Activated CD8-positive, alpha-beta T cell treated with anti-CD3 and anti-CD28 coated beads, Interleukin-2, amount 10 ng/mL, durations not matched to agents 7 days and 5 days (primary cell): ENCODE results near the gene HLA-B. TPM values are rescaled to one million over a fixed set of nuclear protein-coding genes. Genes with fewer than 3 reads are reported as not detected.

ENCODE experiments used
- ATAC-seq: fragments of 150-1000 bp; cut with Tn5 transposase; one replicate; pipeline ENCODE4 v1.10.0; 2021; ENCODE audit warnings: moderate library complexity
- CTCF ChIA-PET: fragments of 350-600 bp; sonication (Branson Sonifier 250); formaldehyde crosslinking; loops from one replicate; lab custom pipeline; 2021; ENCODE audit warnings: antibody characterized with exemption; lab: Charles Lee
- POLR2A ChIA-PET: fragments of 350-600 bp; sonication (Branson Sonifier 250); formaldehyde crosslinking; loops from one replicate; lab custom pipeline; 2021; ENCODE audit warnings: antibody characterized with exemption; lab: Charles Lee
- DNase-seq: peaks from one replicate; pipeline ENCODE4 v3.0.0-alpha.2; 2020
- H3K27ac Mint-ChIP-seq: one replicate; pipeline ENCODE4 v1.8.0; 2021; ENCODE audit warnings: mild to moderate bottlenecking, mixed read lengths
- H3K27me3 Mint-ChIP-seq: one replicate; pipeline ENCODE4 v1.8.0; 2021; ENCODE audit warnings: low read depth, mixed read lengths
- H3K36me3 Mint-ChIP-seq: one replicate; pipeline ENCODE4 v1.8.0; 2021; ENCODE audit warnings: low read depth, mixed read lengths
- H3K4me1 Mint-ChIP-seq: one replicate; pipeline ENCODE4 v1.8.0; 2021; ENCODE audit warnings: low read depth, mixed read lengths
- H3K4me3 Mint-ChIP-seq: one replicate; pipeline ENCODE4 v1.8.0; 2021; ENCODE audit warnings: mild to moderate bottlenecking, mixed read lengths
- H3K9me3 Mint-ChIP-seq: one replicate; pipeline ENCODE4 v1.8.0; 2022; ENCODE audit warnings: mixed read lengths; ENCODE audit not compliant: insufficient read depth
- total RNA-seq, 2 experiments: library from RNA; stranded (reverse); gene quantifications; one replicate each; pipeline ENCODE4 v1.2.3, GENCODE V29; 2021

Gene HLA-B
- total RNA-seq, 2 experiments from 2014 or later, result 3,406 to 3,473 TPM

DNA sequence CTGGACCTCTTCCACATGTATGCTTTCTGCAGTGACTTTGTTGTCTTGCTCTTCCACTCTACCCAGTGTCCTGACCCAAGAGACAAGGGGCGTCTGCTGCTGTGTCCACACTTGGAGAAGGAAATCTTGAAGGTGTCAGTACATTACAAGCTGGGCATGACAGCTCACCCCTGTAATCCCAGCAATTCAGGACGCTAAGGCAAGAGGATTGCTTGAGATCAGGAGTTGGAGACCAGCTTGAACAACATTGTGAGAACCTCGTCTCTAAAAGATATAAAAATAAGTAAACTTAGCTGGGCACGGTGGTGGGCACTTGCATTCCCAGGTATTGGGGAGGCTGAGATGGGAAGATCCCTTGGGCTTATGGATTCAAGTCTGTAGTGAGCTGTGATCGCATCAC lies 5.8 kb upstream of the HLA-B start:
- H3K36me3 Mint-ChIP-seq, result peaks cover 10% of the 10 kb centered on the region
- DNase-seq (no peak), ATAC-seq (no peak)
- POLR2A ChIA-PET, result no interaction called here
- H3K27ac Mint-ChIP-seq, result no peak overlapping the region
- no peak overlapping the region for H3K4me3 Mint-ChIP-seq
- peaks cover 29% of the 10 kb centered on the region for H3K4me1 Mint-ChIP-seq
- peaks cover 3% of the 10 kb centered on the region for H3K9me3 Mint-ChIP-seq
- CTCF ChIA-PET, result interaction anchor here (0.7 to 1.0 kb wide), 2 partner anchors 12 to 540 kb away, joined by 3 read pairs; no protein-coding TSS in a partner anchor
- H3K27me3 Mint-ChIP-seq, result peaks cover 39% of the 10 kb centered on the region

DNA sequence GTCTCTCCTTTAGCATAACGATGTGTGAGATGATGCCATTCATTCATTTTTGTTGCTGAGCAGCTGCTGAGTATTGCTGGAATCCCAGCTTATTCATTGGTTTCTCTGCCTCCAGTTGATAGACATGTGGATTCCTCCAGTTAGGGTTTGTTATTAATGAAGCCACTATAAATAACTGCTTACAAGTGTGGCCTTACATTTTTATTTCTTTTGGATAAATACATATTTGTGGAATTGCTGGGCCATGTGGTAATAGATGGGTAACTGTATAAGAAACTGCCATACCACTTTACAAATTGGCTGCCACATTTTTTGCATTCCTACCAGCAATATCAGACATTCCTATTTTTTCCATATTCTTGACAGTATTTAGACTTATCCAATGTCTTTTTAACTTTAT lies 2.6 kb upstream of the HLA-B start:
- ChIA-PET CTCF (no interaction called here), POLR2A (interaction anchor here (1.1 to 1.3 kb wide), 3 partner anchors 87 to 163 kb away, joined by 3 to 5 read pairs (median 4); no protein-coding TSS in a partner anchor)
- Mint-ChIP-seq H3K27ac (no peak overlapping the region), H3K9me3 (peaks cover 3% of the 10 kb centered on the region), H3K27me3 (peaks cover 21% of the 10 kb centered on the region), H3K4me3 (no peak overlapping the region), H3K36me3 (peaks cover 32% of the 10 kb centered on the region), H3K4me1 (peaks cover 31% of the 10 kb centered on the region)
- DNase-seq (no peak), ATAC-seq (no peak)

DNA sequence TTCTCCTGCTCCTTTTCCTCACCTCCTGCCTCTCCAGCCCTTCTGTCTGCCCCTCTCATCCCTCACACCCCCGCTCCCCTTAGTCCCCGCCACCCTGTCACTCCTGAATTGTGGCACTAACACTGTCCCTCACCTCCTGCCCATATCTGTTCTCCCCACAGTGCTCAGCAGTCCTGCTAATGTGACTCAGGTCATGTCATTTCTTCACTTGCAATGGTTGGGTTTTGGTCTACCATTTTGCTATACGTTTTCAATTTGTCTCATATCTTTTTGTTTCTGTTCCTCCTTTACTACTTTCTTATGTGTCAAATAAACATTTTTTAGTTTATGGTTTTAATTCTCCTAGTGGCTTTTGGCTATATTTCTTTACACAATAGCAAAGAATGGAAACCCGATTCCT lies 1.3 kb upstream of the HLA-B start:
- DNase-seq (no peak), ATAC-seq (no peak)
- peaks cover 44% of the 10 kb centered on the region for H3K36me3 Mint-ChIP-seq
- POLR2A ChIA-PET, result interaction anchor here (1.1 to 1.3 kb wide), 4 partner anchors 8 to 161 kb away, joined by 3 to 8 read pairs (median 4); no protein-coding TSS in a partner anchor
- peaks cover 44% of the 10 kb centered on the region for H3K4me1 Mint-ChIP-seq
- CTCF ChIA-PET, result interaction anchor here (1.8 to 2.1 kb wide), 2 partner anchors 8 to 162 kb away, joined by 4 to 17 read pairs; no protein-coding TSS in a partner anchor
- H3K27me3 Mint-ChIP-seq, result peaks cover 14% of the 10 kb centered on the region
- H3K27ac Mint-ChIP-seq, result peak overlapping the region; percentile 99
- H3K9me3 Mint-ChIP-seq, result peaks cover 3% of the 10 kb centered on the region
- peak overlapping the region; percentile 92 for H3K4me3 Mint-ChIP-seq

DNA sequence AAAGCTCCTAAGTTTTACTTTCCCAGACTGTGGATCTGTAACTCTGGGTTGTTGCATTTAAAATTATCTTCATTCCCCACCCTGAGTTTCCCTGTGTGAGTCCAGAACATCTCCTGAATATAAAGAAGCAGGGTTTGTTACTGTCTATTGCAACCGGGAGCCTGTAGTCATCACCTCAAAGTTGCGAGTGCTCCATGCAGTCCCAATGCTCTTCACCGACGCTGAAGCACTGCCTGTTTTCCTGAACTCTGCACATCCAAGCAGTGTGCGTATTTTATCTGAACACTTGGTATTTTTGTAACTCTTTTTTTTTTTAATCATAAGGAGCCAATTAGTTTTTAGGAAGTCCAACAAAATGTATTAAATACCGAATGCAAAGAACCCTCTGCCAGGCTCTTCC lies 907 bp upstream of the HLA-B start:
- H3K36me3 Mint-ChIP-seq, result peaks cover 48% of the 10 kb centered on the region
- H3K4me1 Mint-ChIP-seq, result peaks cover 48% of the 10 kb centered on the region
- peaks cover 14% of the 10 kb centered on the region for H3K27me3 Mint-ChIP-seq
- DNase-seq, result no peak
- peak overlapping the region; percentile 92 for H3K4me3 Mint-ChIP-seq
- peak overlapping the region; percentile 99 for H3K27ac Mint-ChIP-seq
- POLR2A ChIA-PET, result interaction anchor here (0.7 to 1.2 kb wide), 4 partner anchors 8 to 199 kb away, joined by 3 to 9 read pairs (median 6); no protein-coding TSS in a partner anchor
- peaks cover 3% of the 10 kb centered on the region for H3K9me3 Mint-ChIP-seq
- no peak for ATAC-seq
- CTCF ChIA-PET, result interaction anchor here (1.8 to 2.1 kb wide), 2 partner anchors 9 to 161 kb away, joined by 4 to 17 read pairs; no protein-coding TSS in a partner anchor

DNA sequence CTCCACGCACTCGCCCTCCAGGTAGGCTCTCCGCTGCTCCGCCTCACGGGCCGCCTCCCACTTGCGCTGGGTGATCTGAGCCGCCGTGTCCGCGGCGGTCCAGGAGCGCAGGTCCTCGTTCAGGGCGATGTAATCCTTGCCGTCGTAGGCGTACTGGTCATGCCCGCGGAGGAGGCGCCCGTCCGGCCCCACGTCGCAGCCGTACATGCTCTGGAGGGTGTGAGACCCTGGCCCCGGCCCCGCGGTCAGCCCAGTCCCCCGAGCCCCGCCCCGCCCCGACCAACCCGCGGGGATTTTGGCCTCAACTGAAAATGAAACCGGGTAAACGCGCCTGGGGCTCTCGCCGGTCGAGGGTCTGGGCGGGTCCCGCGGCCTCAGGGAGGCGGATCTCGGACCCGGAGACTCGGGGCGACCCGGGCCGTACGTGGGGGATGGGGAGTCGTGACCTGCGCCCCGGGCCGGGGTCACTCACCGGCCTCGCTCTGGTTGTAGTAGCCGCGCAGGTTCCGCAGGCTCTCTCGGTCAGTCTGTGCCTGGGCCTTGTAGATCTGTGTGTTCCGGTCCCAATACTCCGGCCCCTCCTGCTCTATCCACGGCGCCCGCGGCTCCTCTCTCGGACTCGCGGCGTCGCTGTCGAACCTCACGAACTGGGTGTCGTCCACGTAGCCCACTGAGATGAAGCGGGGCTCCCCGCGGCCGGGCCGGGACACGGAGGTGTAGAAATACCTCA lies 598 bp downstream of the HLA-B start:
- Mint-ChIP-seq H3K27ac (peak overlapping the region; percentile 99), H3K4me3 (peak overlapping the region; percentile 92), H3K36me3 (peaks cover 56% of the 10 kb centered on the region), H3K4me1 (peaks cover 62% of the 10 kb centered on the region), H3K27me3 (peaks cover 7% of the 10 kb centered on the region), H3K9me3 (peaks cover 3% of the 10 kb centered on the region)
- peak; percentile 17 for ATAC-seq
- ChIA-PET CTCF (no interaction called here), POLR2A (interaction anchor here (0.6 to 4.9 kb wide), 3 partner anchors 23 to 87 kb away, joined by 3 to 105 read pairs (median 3); no protein-coding TSS in a partner anchor)
- DNase-seq, result peak; percentile 60

DNA sequence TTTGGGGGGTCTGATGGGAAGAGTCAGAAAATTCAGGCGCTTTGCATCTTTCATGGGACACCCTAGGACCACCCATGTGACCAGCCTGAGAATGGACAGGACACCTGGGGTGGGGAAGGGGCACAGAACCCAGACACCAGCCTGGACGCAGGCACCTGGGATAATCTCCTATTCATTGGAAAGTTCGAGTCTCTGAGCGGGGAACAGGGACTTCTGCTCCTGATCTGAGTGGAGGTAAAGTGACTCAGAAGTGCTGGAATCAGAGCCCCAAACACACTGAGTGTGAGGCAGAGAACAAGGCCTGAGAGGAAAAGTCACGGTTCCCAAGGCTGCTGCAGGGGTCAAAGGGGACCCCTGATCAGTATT lies 1.4 kb downstream of the HLA-B start:
- DNase-seq (no peak), ATAC-seq (no peak)
- H3K27ac Mint-ChIP-seq, result peak overlapping the region; percentile 78

DNA sequence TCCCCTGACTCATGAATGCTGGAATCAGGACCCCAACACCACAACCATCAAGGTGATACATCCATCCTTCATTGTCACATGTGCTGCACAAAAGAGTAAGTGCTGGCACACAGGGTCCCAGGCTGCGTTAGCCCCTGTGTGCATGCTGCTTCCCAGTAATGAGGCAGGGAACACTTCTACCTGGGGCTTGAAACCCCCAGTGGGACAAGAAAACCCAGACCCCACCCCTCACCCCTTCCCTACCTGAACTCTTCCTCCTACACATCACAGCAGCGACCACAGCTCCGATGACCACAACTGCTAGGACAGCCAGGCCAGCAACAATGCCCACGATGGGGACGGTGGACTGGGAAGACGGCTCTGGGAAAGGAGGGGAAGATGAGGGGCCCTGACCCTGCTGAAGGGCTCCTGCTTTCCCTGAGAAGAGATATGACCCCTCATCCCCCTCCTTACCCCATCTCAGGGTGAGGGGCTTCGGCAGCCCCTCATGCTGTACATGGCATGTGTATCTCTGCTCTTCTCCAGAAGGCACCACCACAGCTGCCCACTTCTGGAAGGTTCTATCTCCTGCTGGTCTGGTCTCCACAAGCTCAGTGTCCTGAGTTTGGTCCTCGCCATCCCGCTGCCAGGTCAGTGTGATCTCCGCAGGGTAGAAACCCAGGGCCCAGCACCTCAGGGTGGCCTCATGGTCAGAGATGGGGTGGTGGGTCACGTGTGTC lies 2.0 kb downstream of the HLA-B start:
- Mint-ChIP-seq H3K36me3 (peaks cover 50% of the 10 kb centered on the region), H3K9me3 (no peaks in the 10 kb centered on the region), H3K27me3 (peaks cover 5% of the 10 kb centered on the region), H3K4me1 (peaks cover 64% of the 10 kb centered on the region), H3K27ac (peak overlapping the region; percentile 78), H3K4me3 (peak overlapping the region; percentile 92)
- ATAC-seq (no peak), DNase-seq (no peak)
- ChIA-PET CTCF (no interaction called here), POLR2A (interaction anchor here (1.9 to 4.9 kb wide), 4 partner anchors 12 to 158 kb away, joined by 4 to 105 read pairs (median 28); no protein-coding TSS in a partner anchor)

More for the DNA sequence above, 1.4 kb downstream of the HLA-B start:
- Mint-ChIP-seq H3K36me3 (peaks cover 53% of the 10 kb centered on the region), H3K4me1 (peaks cover 64% of the 10 kb centered on the region), H3K27me3 (peaks cover under 1% of the 10 kb centered on the region), H3K9me3 (peaks cover 3% of the 10 kb centered on the region), H3K4me3 (peak overlapping the region; percentile 92)
- ChIA-PET CTCF (no interaction called here), POLR2A (interaction anchor here (0.6 to 4.9 kb wide), 5 partner anchors 11 to 159 kb away, joined by 3 to 105 read pairs (median 24); no protein-coding TSS in a partner anchor)

DNA sequence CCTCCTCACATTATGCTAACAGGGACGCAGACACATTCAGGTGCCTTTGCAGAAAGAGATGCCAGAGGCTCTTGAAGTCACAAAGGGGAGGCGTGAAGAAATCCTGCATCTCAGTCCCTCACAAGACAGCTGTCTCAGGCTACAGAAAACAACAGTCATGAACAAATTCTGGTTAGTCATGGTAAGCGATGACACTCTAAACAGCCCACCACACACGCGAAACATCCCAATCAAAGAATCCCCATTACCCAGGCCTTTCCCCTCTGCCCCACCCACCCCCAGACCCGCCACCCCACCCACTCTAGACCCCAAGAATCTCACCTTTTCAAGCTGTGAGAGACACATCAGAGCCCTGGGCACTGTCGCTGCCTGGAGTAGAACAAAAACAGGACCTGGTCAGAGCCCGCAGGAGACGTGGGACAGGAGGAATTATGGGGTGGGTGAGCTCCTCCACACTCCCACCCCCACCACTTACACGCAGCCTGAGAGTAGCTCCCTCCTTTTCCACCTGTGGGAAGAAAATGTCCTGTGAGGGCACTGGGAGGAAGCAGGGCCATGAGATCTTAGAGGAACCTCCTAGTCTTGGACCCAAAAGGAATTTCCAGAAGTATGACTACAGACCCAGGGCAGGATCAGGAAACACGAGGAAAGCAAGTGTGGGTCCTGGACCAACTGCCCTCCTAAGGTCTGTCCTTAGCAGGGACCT lies 2.7 kb downstream of the HLA-B start:
- H3K4me1 Mint-ChIP-seq, result peaks cover 60% of the 10 kb centered on the region
- H3K36me3 Mint-ChIP-seq, result peaks cover 50% of the 10 kb centered on the region
- ATAC-seq (no peak), DNase-seq (no peak)
- no peaks in the 10 kb centered on the region for H3K9me3 Mint-ChIP-seq
- peak overlapping the region; percentile 92 for H3K4me3 Mint-ChIP-seq
- ChIA-PET CTCF (interaction anchor here (0.6 kb wide), 1 partner anchor 88 kb away, joined by 3 read pairs; no protein-coding TSS in a partner anchor), POLR2A (interaction anchor here (1.2 to 4.9 kb wide), 7 partner anchors 9 to 158 kb away, joined by 4 to 105 read pairs (median 6); no protein-coding TSS in a partner anchor)
- H3K27me3 Mint-ChIP-seq, result peaks cover 5% of the 10 kb centered on the region
- H3K27ac Mint-ChIP-seq, result peak overlapping the region; percentile 73

DNA sequence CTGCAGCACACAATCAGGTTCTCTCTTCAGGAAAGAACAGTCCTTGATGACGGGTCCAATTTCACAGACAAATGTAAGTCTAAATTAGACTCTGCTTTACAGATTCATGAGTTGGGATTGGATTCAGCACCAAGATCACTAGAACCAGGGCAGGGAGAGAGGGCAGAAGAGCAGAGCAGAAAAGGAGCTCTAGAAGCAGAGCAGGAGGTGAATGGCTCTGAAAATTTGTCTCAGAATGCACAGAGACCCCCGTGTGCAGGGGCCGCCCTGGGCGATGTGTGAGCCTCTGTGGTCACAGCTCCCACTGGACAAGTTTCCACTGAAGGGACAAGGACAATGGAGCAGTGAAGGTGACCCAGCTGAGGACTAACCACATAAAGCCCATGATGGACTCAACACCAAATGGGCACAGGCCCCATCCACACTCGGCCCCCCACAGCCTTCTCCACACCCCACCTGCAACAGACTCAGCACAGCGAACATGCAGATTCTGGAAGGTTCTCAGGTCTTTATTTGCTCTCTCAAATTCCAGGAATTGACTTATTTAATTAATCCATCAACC lies 3.5 kb downstream of the HLA-B start:
- POLR2A ChIA-PET, result interaction anchor here (0.6 to 4.9 kb wide), 8 partner anchors 8 to 157 kb away, joined by 3 to 105 read pairs (median 6); no protein-coding TSS in a partner anchor

DNA sequence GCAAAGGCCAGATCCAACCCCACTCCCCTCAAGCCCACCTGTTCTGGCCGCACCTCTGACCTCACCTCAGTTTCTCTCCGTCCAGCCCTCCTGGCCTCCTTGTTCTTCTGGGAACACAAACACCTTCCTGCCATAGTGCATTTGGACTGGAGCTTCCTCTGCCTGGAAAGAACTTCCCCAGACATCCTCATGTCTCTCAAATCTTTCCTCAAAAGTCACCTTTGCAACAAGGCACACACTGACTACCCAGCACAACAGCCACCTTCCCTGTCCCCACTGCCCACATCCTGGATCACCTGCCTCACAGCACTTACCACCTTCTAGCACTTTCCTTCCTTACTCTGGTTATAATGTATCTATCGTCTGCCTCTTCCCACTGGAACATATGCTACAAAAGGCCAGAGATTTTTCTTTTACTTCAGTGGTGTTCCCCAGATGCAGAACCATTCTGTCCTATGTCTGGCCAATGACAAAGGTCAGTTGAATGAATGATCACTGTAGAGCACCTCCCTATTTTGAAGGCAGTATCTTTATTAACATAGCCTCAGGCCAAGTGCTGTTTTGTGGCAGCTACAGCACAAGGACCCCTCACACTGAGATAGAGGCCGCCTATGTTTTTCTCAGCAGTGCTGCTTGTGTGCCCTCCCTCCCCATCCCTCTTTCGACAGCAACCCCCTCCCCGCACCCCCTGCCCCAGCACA lies 4.1 kb downstream of the HLA-B start:
- ChIA-PET POLR2A (interaction anchor here (0.6 to 4.9 kb wide), 11 partner anchors 11 to 259 kb away, joined by 3 to 105 read pairs (median 4); no protein-coding TSS in a partner anchor), CTCF (interaction anchor here (0.9 kb wide), 1 partner anchor 14 kb away, joined by 5 read pairs; no protein-coding TSS in a partner anchor)
- H3K27me3 Mint-ChIP-seq, result peaks cover 5% of the 10 kb centered on the region
- H3K36me3 Mint-ChIP-seq, result peaks cover 50% of the 10 kb centered on the region
- DNase-seq (no peak), ATAC-seq (no peak)
- peak overlapping the region; percentile 92 for H3K4me3 Mint-ChIP-seq
- H3K27ac Mint-ChIP-seq, result peak overlapping the region; percentile 73
- no peaks in the 10 kb centered on the region for H3K9me3 Mint-ChIP-seq
- H3K4me1 Mint-ChIP-seq, result peaks cover 46% of the 10 kb centered on the region

More for the DNA sequence above, 3.5 kb downstream of the HLA-B start:
- peaks cover 5% of the 10 kb centered on the region for H3K27me3 Mint-ChIP-seq
- peak overlapping the region; percentile 92 for H3K4me3 Mint-ChIP-seq
- peaks cover 50% of the 10 kb centered on the region for H3K36me3 Mint-ChIP-seq
- H3K9me3 Mint-ChIP-seq, result no peaks in the 10 kb centered on the region
- CTCF ChIA-PET, result interaction anchor here (0.6 kb wide), 1 partner anchor 156 kb away, joined by 3 read pairs; no protein-coding TSS in a partner anchor
- peaks cover 53% of the 10 kb centered on the region for H3K4me1 Mint-ChIP-seq
- DNase-seq (no peak), ATAC-seq (no peak)
- H3K27ac Mint-ChIP-seq, result peak overlapping the region; percentile 73
